GM23248 (cell line): ENCODE results near the gene TSPAN6. TPM values are rescaled to one million over a fixed set of nuclear protein-coding genes. Genes with fewer than 3 reads are reported as not detected.

Experiments
- DNase-seq: peaks from one replicate; pipeline ENCODE4 v3.0.0-alpha.2; 2015
- H2AFZ ChIP-seq: fragments of 200-600 bp; sonication (generic); 2 replicates; pipeline ENCODE4 v1.6.1; 2016; ENCODE audit warnings: antibody characterized with exemption
- H3F3A ChIP-seq: fragments of 200-600 bp; sonication (generic); 2 replicates; pipeline ENCODE4 v1.6.1; 2016; ENCODE audit warnings: mild to moderate bottlenecking, antibody characterized with exemption, mixed run types; ENCODE audit not compliant: insufficient read depth
- H3K27ac ChIP-seq: fragments of 200-600 bp; sonication (generic); 2 replicates; pipeline ENCODE4 v1.5.1; 2016; ENCODE audit warnings: mild to moderate bottlenecking
- H3K27me3 ChIP-seq: fragments of 200-600 bp; sonication (generic); replicated peaks from 2 replicates; pipeline ENCODE4 v1.6.1; 2016; ENCODE audit warnings: mild to moderate bottlenecking; ENCODE audit not compliant: insufficient read depth
- H3K36me3 ChIP-seq: fragments of 200-600 bp; sonication (generic); 2 replicates; pipeline ENCODE4 v1.6.1; 2016; ENCODE audit warnings: low read depth, mild to moderate bottlenecking
- H3K4me1 ChIP-seq: fragments of 200-600 bp; sonication (generic); 2 replicates; pipeline ENCODE4 v1.6.1; 2016; ENCODE audit warnings: mild to moderate bottlenecking; ENCODE audit not compliant: insufficient read depth
- H3K4me2 ChIP-seq: fragments of 200-600 bp; sonication (generic); one replicate; pipeline ENCODE4 v1.6.1; 2016; ENCODE audit warnings: mild to moderate bottlenecking; ENCODE audit not compliant: unreplicated experiment
- H3K4me3 ChIP-seq: fragments of 200-600 bp; sonication (generic); 2 replicates; pipeline ENCODE4 v1.5.1; 2016; ENCODE audit warnings: mild to moderate bottlenecking
- H3K79me2 ChIP-seq: fragments of 200-600 bp; sonication (generic); 2 replicates; pipeline ENCODE4 v1.6.1; 2016; ENCODE audit warnings: mild to moderate bottlenecking; ENCODE audit not compliant: insufficient read depth
- H3K9ac ChIP-seq: fragments of 200-600 bp; sonication (generic); 2 replicates; pipeline ENCODE4 v1.6.1; 2016; ENCODE audit warnings: mild to moderate bottlenecking
- H3K9me2 ChIP-seq: fragments of 200-600 bp; sonication (generic); 2 replicates; pipeline ENCODE4 v1.6.1; 2016; ENCODE audit warnings: mixed run types, mild to moderate bottlenecking, moderate library complexity; ENCODE audit not compliant: insufficient read depth
- H3K9me3 ChIP-seq: fragments of 200-600 bp; sonication (generic); one replicate; pipeline ENCODE4 v1.6.1; 2017; ENCODE audit warnings: low read depth
- H4K20me1 ChIP-seq: fragments of 200-600 bp; sonication (generic); 2 replicates; pipeline ENCODE4 v1.6.0; 2016; ENCODE audit not compliant: insufficient read depth
- EZH2 ChIP-seq: fragments of 200-600 bp; sonication (generic); IDR thresholded peaks from 2 replicates; pipeline ENCODE4 v1.6.1; 2018; ENCODE audit warnings: antibody characterized with exemption, mild to moderate bottlenecking; ENCODE audit not compliant: insufficient read depth, poor library complexity, severe bottlenecking
- EZH2phosphoT487 ChIP-seq: fragments of 200-600 bp; sonication (generic); IDR thresholded peaks from 2 replicates; pipeline ENCODE4 v1.6.1; 2018; ENCODE audit warnings: antibody characterized with exemption, moderate library complexity, mild to moderate bottlenecking, low read depth; ENCODE audit not compliant: insufficient read depth
- WGBS, 2 experiments: methylation state at CpG; one replicate each; pipeline ENCODE4 v1.1.6; 2015 to 2017; ENCODE audit warnings: low lambda C conversion rate in 2 of 2, low coverage in 1 of 2; ENCODE audit errors: missing lambda C conversion rate in 2 of 2; 5-methylcytosine and 5-hydroxymethylcytosine counted together
- in situ Hi-C: fragments of 300-500 bp; cut with MboI; formaldehyde crosslinking; loops from 2 replicates; pipeline ENCODE4 v1.15.0; 2020
- polyA plus RNA-seq: library from polyadenylated mRNA; unstranded; fragments of >200 nt; fragmentation: Nextera tagmentation; extraction: Ambion mirVana; gene quantifications from 2 replicates; pipeline ENCODE4 v1.2.1, GENCODE V29; 2016
- total RNA-seq: library from RNA; depleted of rRNA; stranded (reverse); fragments of >200 nt; shearing (Covaris generic); gene quantifications from 2 replicates; pipeline ENCODE4 v1.2.3, GENCODE V29; 2014; rRNA removed

TSPAN6 gene
- total and polyA plus RNA-seq, 2 experiments from 2014 or later, result 24.3 to 37.8 TPM

GRCh38 chrX:100591256-100592051 lies 45.2 kb downstream of the TSPAN6 start:
- Histone ChIP-seq H3K9ac (no peak overlapping the region), H3F3A (no peaks in the 10 kb centered on the region), H3K27me3 (no peaks in the 10 kb centered on the region), H3K4me2 (no peak overlapping the region), H3K9me3 (no peaks in the 10 kb centered on the region), H3K79me2 (no peaks in the 10 kb centered on the region), H3K9me2 (no peaks in the 10 kb centered on the region), H3K4me3 (no peak overlapping the region), H3K27ac (no peak overlapping the region), H3K4me1 (no peaks in the 10 kb centered on the region), H4K20me1 (no peaks in the 10 kb centered on the region), H2AFZ (no peak overlapping the region), H3K36me3 (no peaks in the 10 kb centered on the region)
- TF ChIP-seq EZH2phosphoT487 (no peak), EZH2 (no peak)
- in situ Hi-C loops, result no loop called here
- DNase-seq, result no peak
- 6% methylated on average over 5 of the region's 5 CpGs for WGBS, 2 experiments

GRCh38 chrX:100587861-100588260 lies 48.7 kb downstream of the TSPAN6 start:
- TF ChIP-seq EZH2 (no peak), EZH2phosphoT487 (no peak)
- no peaks in the 10 kb centered on the region for H3F3A ChIP-seq
- 0% methylated on average over 2 of the region's 2 CpGs for WGBS, 2 experiments
- no peaks in the 10 kb centered on the region for H3K4me1 ChIP-seq
- H3K4me2 ChIP-seq, result no peak overlapping the region
- DNase-seq, result no peak
- no peaks in the 10 kb centered on the region for H3K9me3 ChIP-seq
- in situ Hi-C loops, result no loop called here
- H3K9me2 ChIP-seq, result no peaks in the 10 kb centered on the region
- H2AFZ ChIP-seq, result no peak overlapping the region
- no peak overlapping the region for H3K9ac ChIP-seq
- no peaks in the 10 kb centered on the region for H4K20me1 ChIP-seq
- no peaks in the 10 kb centered on the region for H3K36me3 ChIP-seq
- H3K27ac ChIP-seq, result no peak overlapping the region
- H3K79me2 ChIP-seq, result no peaks in the 10 kb centered on the region
- H3K4me3 ChIP-seq, result no peak overlapping the region
- H3K27me3 ChIP-seq, result no peaks in the 10 kb centered on the region

DNA sequence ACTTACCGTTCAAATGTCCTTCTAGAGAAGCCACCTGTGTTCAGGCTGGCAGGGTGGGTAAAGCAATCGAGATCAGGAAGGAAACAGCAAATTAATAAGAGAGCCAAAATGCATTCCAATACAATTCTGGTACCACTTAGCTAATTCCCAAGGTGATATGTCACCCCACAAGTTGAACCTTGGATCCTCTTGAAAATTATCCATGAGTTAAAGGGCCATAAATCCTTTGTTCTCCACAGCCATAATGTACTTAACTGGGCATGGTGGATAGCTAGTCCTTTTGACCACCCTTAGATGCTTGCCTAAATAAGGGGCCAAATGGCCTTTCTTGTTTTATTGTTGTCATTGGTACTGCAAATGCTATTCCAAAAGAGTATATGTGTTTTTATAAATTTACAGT lies 49.9 kb downstream of the TSPAN6 start:
- no peak overlapping the region for H3K27ac ChIP-seq
- H3K27me3 ChIP-seq, result no peaks in the 10 kb centered on the region
- TF ChIP-seq EZH2 (no peak), EZH2phosphoT487 (no peak)
- no peaks in the 10 kb centered on the region for H3F3A ChIP-seq
- no peaks in the 10 kb centered on the region for H3K4me1 ChIP-seq
- H3K9ac ChIP-seq, result no peak overlapping the region
- no peak overlapping the region for H3K4me3 ChIP-seq
- no peaks in the 10 kb centered on the region for H3K36me3 ChIP-seq
- no peak overlapping the region for H2AFZ ChIP-seq
- no peaks in the 10 kb centered on the region for H3K79me2 ChIP-seq
- WGBS, 2 experiments, result 41 to 47% methylated on average over 2 of the region's 2 CpGs
- in situ Hi-C loops, result no loop called here
- H3K4me2 ChIP-seq, result no peak overlapping the region
- H3K9me3 ChIP-seq, result no peaks in the 10 kb centered on the region
- no peaks in the 10 kb centered on the region for H3K9me2 ChIP-seq
- H4K20me1 ChIP-seq, result no peaks in the 10 kb centered on the region
- DNase-seq, result no peak

DNA sequence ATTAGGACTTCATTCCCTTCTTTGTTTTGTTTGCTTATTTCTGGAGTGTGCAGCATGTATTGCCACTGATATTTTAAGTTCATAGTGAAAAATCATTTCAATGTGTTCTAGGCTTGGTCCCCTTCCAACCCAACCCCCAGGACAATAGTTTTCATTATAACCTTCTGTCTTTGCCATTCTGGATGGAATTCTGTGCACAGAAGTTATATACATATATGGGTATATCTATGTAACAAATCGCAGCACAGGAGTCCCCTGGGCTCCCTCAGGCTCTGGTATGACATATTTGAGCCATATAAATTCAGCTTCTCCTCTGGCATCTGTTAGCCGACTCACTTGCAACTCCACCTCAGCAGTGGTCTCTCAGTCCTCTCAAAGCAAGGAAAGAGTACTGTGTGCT lies 52.0 kb downstream of the TSPAN6 start, which contains the start of gene TNMD:
TSS of gene TNMD (plus strand) at position 326 of the 400 bp plus-strand sequence. CDS start 83 bp downstream, outside the sequence.
- Histone ChIP-seq H2AFZ (no peak within 1 kb of the TSS), H3K9me3 (no peaks in the 10 kb centered on the region), H3K79me2 (no peaks in the 10 kb centered on the region), H3K4me2 (no peak within 1 kb of the TSS), H3K27me3 (no peaks in the 10 kb centered on the region), H3K4me1 (no peaks in the 10 kb centered on the region), H3K27ac (no peak within 1 kb of the TSS), H3K9ac (no peak within 1 kb of the TSS), H3K4me3 (no peak within 1 kb of the TSS), H4K20me1 (no peaks in the 10 kb centered on the region), H3K9me2 (no peaks in the 10 kb centered on the region), H3K36me3 (no peaks in the 10 kb centered on the region), H3F3A (no peaks in the 10 kb centered on the region)
- no peak for DNase-seq
- in situ Hi-C loops, result no loop called here
- TF ChIP-seq EZH2phosphoT487 (no peak), EZH2 (no peak)
- 34 to 54% methylated on average over 2 of the region's 2 CpGs for WGBS, 2 experiments

Other genes with a start within 250 kb of the TSPAN6 start
- 0.51 and 0.54 TPM in 2 replicates for gene PCDH19, start 226.5 kb downstream of the TSPAN6 start, total RNA-seq
- 0.05 and 0.16 TPM in 2 replicates for gene PCDH19, start 226.5 kb downstream of the TSPAN6 start, polyA plus RNA-seq
- gene TNMD, start 51.9 kb downstream of the TSPAN6 start, total RNA-seq, result not detected in 2 replicates
- not detected in 2 replicates for gene TNMD, start 51.9 kb downstream of the TSPAN6 start, polyA plus RNA-seq
- 36.5 and 36.7 TPM in 2 replicates for gene SRPX2, start 7.4 kb upstream of the TSPAN6 start, total RNA-seq
- 40.3 and 40.4 TPM in 2 replicates for gene SRPX2, start 7.4 kb upstream of the TSPAN6 start, polyA plus RNA-seq
- gene SYTL4, start 95.3 kb upstream of the TSPAN6 start, total RNA-seq, result 3.2 and 4.6 TPM in 2 replicates
- 1.6 and 2.5 TPM in 2 replicates for gene SYTL4, start 95.3 kb upstream of the TSPAN6 start, polyA plus RNA-seq
- 11.8 and 12.3 TPM in 2 replicates for gene CSTF2, start 183.6 kb upstream of the TSPAN6 start, total RNA-seq
- gene CSTF2, start 183.6 kb upstream of the TSPAN6 start, polyA plus RNA-seq, result 15.3 and 15.7 TPM in 2 replicates
- gene NOX1, start 237.6 kb upstream of the TSPAN6 start, total RNA-seq, result not detected in 2 replicates
- 0.16 and 0.18 TPM in 2 replicates for gene NOX1, start 237.6 kb upstream of the TSPAN6 start, polyA plus RNA-seq